Coronary artery (tissue), 2 donors: ENCODE measurements around the gene TANC1.

Source experiments
- DNase-seq: peaks from one replicate; pipeline ENCODE4 v3.0.0-alpha.2; 2017; ENCODE audit warnings: low spot score
- H3K27ac ChIP-seq, 2 donors: fragments of 200-600 bp; sonication (generic); one replicate each; pipeline ENCODE4 v1.5.1; 2016 to 2019
- H3K4me3 ChIP-seq: fragments of 200-600 bp; sonication (generic); 2 replicates; pipeline ENCODE4 v1.5.1; 2016; ENCODE audit warnings: mild to moderate bottlenecking, moderate library complexity
- CTCF ChIP-seq: fragments of 200-600 bp; sonication (generic); IDR thresholded peaks from one replicate; pipeline ENCODE4 v1.5.1; 2019; ENCODE audit warnings: antibody characterized with exemption

TANC1 gene

GRCh38 chr2:159200498-159200897 lies 232.1 kb downstream of the TANC1 start:
- no peak for TF ChIP-seq CTCF
- no peak for DNase-seq
- Histone ChIP-seq H3K4me3 (no peak overlapping the region), H3K27ac (peak overlapping the region; percentile 16 to 85)

- Histone ChIP-seq H3K27ac (peak overlapping the region in 1 of 2 donors; percentile 85), H3K4me3 (no peak overlapping the region)
- no peak for TF ChIP-seq CTCF
- no peak for DNase-seq
Measured at GRCh38 chr2:159201360-159202063, 233.1 kb downstream of the TANC1 start.

- H3K27ac ChIP-seq: peak overlapping the region; percentile 54 to 85
Measured at GRCh38 chr2:159202568-159203071, 234.2 kb downstream of the TANC1 start.

GRCh38 chr2:159204381-159205144 lies 236.1 kb downstream of the TANC1 start:
- H3K27ac ChIP-seq: peak overlapping the region; percentile 18 to 54
- no peak overlapping the region for H3K4me3 ChIP-seq
- no peak for DNase-seq
- TF ChIP-seq CTCF: no peak

More at GRCh38 chr2:159202568-159203071, 234.2 kb downstream of the TANC1 start:
- DNase-seq: peak; percentile 91
- TF ChIP-seq CTCF: no peak
- no peak overlapping the region for H3K4me3 ChIP-seq

- Histone ChIP-seq H3K4me3 (no peak overlapping the region), H3K27ac (peak overlapping the region; percentile 46 to 69)
- no peak for DNase-seq
- no peak for TF ChIP-seq CTCF
Measured at GRCh38 chr2:159206736-159207380, 238.4 kb downstream of the TANC1 start.

GRCh38 chr2:159208438-159208837 lies 240.0 kb downstream of the TANC1 start:
- H3K4me3 ChIP-seq: no peak overlapping the region
- peak overlapping the region in 1 of 2 donors; percentile 72 for H3K27ac ChIP-seq
- no peak for TF ChIP-seq CTCF
- DNase-seq: peak; percentile 70
